ENCODE data around the gene WASHC4.
"Not testable (repeated sequence)": the region's sequence is repeated elsewhere in the genome, so short reads cannot be mapped to it uniquely, and the experiment has no call there.

WASHC4 gene

DNA sequence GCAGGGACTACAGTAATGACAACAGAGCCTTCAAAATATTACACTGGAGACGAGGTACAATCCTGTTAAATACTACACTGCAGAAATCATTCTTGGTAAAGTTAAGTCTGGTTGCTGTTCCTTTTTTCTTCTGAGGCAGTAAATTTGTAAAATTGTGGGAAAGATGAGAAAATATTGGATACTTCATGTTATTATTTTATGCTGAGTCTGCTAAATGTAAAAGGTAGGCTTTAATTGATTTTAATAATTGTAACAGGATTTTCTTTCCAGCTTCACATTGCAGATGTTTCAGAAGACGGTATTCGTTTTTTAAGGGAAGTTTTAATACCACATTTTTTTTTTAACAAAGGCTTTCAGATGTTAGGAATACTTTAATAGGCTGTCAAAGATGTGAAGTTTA, 62.6 kb downstream of the WASHC4 start:
- no peak for DNase-seq

DNA sequence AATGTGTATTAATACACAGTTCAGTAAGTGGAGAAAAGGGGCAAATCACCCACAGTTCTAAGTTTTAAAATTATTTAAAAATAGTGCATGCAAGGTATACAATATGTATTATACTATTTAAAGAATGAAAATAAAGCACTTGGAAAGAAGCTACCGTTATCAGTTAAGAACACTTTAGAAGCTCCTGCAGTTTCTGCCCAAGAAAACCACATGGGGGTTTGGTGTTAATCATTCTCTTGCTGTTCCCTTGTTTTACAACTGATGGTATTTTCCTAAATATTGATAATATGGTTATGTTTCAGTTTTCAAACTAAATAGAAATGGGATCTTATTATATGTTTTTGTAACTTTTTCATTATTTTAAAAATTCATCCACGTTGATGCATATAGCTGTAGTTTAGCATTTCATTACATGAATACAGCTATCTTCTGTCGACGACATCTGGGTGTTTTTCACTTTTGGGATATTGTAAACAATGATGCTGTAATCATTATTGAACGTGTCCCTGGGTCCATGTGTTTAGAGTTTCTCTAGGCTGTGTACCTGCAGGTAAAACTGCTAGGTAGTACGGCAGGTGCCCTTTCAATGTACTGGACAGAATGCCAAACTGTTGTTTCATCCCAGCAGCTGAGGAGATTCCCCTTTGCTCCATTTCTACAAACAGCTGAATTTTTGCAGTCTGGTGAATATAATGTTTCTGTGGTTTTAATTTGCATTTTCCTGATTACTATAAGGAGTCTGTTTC, 64.3 kb downstream of the WASHC4 start:
- no peak for DNase-seq

DNA sequence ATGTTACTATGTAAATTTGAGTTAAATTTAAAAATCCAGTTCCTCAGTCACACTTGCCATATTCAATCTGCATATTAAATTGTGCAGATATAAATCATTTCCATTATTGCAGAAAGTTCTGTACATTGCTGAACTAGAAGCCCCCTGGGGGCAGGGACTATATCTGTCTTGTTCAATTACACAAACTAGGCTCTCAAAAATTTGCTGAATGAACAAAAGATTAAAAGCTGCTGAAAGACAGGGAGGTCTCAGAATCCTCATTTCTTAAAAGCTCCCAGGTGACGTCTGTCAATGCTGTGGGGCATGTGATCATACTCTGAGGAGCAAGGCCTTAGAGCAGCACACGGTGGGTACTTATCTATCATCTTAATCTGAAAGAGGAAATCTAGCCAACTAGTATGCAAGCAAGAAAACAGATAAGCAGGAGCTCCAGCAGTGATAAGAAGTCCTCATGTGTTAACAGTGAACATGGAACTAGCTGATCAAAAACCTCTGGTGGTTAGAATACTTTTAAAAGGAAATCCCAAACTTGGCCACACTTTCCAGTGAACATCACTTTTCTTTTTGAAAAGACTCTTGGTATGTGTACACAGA, 68.0 kb downstream of the WASHC4 start:
- DNase-seq: no peak

- no peak for DNase-seq
Measured at GRCh38 chr12:105177208-105177607, 69.7 kb downstream of the WASHC4 start.

DNA sequence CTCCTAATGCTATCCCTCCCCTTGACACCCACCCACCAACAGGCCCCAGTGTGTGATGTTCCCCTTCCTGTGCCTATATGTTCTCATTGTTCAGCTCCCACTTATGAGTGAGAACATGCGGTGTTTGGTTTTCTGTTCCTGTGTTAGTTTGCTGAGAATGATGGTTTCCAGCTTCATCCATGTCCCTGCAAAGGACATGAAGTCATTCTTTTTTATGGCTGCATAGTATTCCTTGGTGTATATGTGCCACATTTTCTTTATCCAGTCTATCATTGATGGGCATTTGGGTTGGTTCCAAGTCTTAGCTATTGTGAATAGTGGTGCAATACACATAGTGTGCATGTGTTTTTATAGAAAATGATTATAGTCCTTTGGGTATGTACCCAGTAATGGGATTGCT, 71.6 kb downstream of the WASHC4 start:
- DNase-seq: not testable (repeated sequence)

DNA sequence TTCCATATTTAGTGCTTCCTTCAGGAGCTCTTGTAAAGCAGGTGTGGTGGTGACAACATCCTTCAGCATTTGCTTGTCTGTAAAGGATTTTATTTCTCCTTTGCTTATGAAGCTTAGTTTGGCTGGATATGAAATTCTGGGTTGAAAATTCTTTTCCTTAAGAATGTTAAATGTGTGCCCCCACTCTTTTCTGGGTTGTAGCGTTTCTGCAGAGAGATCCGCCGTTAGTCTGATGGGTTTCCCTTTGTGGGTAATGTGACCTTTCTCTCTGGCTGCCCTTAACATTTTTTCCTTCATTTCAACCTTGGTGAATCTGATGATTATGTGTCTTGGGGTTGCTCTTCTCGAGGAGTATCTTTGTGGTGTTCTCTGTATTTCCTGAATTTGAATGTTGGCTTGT, 75.9 kb downstream of the WASHC4 start:
- not testable (repeated sequence) for DNase-seq

GRCh38 chr12:105183976-105184375, 76.4 kb downstream of the WASHC4 start:
- not testable (repeated sequence) for DNase-seq

DNA sequence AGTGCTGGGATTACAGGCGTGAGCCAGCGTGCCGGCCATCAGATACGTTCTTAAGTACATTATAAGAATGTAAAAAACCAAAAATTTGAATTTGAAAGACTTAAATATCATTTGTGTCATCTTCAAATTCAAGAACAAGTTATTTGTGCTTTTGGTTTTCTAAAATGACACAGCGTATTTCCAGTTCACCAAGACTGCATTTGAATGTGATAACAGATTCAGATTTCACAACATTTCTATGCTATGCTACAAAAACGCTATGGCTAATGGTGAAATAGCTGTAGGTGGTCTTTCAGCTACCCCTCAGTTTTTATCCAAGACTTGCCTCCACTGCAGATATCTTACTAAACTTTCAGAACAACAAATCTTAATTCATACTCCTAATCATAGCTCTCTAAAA, 81.8 kb downstream of the WASHC4 start:
- no peak for DNase-seq

DNA sequence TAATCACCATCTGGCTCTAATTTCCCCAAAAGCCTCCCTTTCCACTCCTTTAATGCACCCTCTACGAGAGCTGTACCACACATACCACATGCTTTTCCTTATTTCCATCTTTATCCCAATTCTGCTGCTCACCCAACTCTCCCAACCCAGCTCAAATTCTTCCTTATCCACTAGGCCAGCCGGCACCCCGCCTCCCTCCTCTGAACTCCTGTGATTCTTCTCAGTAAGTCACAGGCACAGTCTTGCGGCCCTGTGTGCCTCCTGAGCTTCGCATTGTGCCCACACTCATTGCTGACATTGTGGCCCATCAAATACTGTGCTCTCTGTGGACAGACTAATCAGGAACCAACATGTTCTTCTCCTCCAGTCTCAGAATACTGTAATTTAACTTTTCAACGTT, 83.0 kb downstream of the WASHC4 start:
- no peak for DNase-seq

GRCh38 chr12:105192624-105193225, 85.2 kb downstream of the WASHC4 start:
- DNase-seq: no peak

- DNase-seq: no peak
Measured at GRCh38 chr12:105194947-105195346, 87.4 kb downstream of the WASHC4 start.

- DNase-seq: no peak
Measured at GRCh38 chr12:105196090-105196489, 88.6 kb downstream of the WASHC4 start.

DNA sequence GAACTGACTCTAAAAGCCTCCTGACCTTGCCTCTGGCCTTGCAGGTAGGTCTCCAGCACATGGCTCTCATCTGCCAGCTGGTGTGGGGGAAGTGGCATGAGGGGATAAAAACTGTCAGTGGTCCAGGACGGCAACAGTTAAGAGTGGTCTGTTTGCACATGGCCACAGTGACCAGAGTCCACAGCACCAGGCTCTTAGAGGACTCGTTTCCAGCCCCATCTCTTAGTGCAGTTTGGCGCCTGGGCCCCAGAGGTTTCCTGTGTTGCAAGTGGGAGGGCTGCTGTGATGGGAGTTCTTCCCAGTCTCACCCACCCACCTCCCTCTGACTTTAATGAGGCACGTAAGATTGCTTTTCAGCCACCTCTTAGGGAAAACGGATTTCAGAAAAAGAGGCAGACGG, 91.4 kb downstream of the WASHC4 start:
- no peak for DNase-seq

DNA sequence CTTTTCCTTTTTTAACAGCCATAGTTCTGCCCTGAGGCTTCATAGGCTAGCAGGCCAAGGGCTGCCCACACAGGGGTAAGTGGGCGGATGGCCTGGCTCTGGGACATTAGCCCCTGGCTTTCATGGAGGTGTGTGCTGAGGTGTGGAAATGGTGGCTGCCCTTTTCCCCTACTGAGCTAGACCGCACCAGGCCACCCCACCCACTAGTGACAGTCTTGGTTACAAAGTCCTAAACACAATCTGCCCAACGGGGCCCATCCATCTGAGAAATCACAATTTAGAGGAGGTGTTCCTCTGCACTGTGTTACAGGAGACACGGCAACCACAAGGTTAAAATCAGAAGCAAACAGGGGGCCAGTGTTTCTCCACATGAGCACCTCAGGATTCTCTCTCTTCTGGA, 92.9 kb downstream of the WASHC4 start:
- DNase-seq: no peak

DNA sequence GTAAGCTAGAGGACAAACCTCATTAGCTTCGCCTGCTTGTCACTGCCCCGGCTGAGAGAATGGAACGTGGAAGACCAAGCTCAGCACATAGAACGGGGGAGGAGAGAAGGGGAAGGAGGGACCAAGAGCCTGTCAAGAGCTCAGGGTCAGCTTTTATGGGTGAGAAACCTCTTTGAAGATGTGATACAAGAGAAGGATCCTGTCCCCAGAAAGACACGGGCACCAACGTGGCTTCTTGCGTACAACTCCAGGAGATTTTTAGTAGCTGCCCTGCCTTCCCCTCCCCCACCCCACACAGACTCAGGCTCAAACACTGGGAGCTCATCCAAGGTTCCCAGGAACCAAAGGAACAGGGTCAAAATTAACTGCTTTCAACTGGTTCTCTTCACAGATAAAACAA, 93.8 kb downstream of the WASHC4 start:
- DNase-seq: no peak

DNA sequence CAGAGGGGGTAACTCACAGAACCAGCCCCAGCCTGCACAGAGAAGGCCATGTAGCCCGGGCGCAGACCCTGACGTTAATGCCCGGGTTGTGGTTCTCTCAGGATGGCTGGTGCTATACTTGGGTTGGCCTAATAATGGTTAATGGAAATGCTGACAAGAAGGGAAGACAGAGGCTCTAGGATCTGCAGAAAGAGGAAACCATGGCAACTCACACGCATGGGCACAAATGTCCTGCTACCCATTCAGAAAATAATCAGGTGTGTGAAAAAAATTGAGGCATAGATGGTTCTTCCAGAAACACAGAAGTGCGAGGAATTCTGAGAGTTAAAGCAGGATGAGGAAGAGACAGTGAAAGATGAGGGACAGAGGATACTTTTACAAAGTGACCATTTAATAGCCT, 94.7 kb downstream of the WASHC4 start:
- no peak for DNase-seq

DNA sequence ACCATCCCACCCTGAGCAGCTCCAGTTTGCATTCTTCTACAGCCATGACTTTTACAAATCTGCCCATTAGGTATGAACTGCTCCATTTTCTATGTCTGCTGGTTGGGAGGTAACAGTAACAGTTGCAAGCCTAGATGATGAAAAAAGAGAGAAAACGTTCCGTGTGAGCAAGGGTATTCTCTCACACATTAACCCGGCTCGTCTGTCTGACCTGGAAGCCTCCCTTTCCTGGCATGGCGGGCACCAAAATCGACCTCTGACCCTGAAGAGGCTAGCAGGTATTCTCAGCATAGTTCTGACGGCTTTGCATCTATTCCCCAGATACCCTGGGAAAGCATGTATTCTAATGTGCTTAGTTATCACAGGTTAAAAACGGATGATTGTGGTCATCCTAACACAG, 96.6 kb downstream of the WASHC4 start:
- DNase-seq: no peak

GRCh38 chr12:105204916-105205315, 97.4 kb downstream of the WASHC4 start:
- no peak for DNase-seq

DNA sequence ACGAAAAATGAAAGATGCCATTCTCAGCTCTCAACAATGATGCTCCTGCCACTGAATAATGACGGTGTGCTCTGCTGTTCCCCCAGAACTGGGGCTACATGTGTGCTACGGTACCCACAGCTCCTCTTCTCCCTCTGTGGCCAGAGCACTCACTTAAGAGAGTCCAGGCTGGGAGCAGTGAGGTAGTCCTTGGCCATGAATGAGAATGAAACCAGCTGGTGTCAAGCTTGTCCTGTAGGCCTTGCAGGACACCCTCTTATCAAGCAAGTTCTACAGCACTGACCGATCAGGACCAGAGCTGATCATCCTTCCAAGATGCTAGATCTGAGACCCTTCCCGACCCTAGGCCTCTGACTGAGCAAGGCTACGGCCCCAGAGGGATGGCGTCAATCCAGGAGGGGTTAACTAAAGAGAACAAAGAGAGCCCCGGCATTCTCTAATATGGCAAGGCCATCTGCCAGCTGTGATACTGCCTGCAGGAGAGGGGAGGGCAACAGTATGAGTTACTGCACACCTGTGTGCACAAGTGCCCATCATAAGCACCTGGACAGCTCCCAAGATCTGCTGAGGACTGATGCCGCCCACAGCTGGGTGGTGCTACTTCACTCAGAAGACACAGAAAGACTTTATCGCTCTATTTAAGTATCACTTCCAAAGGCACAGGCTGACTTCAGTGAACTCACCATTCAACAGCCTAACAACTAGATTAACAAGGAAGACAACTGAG, 98.0 kb downstream of the WASHC4 start:
- no peak for DNase-seq

DNA sequence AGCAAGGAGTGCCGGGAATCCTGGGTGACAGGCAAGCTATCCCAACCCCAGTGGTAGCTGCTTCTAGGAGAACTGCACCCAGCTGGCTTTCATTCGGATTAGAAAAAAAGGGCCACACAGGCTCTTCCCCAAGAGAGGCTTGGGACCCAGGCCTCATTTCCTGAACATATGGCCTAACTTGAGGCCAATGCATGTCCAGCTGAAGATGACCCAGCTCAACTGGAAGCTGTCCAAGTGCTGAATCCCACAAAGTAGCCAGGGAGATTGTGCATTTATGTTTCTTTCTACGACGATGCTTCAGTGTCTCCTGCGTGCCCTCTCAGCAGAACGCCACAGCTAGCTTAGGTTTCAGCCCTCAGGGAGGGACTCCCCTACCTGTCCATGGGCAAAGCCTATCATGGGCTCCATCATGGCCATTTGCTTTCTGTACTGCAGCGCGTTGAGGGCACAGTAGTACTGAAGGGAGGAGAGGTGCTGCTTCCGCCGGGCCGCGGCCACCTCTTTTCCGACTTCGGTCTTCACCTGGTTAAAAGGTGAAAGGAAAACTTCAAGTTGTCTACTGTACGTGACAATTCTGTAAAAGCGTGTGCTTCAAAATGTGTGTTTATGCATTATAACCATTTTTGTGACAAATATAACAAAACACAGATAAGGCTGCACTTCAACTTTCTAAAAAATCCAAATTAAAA, 99.3 kb downstream of the WASHC4 start:
- DNase-seq: no peak

DNA sequence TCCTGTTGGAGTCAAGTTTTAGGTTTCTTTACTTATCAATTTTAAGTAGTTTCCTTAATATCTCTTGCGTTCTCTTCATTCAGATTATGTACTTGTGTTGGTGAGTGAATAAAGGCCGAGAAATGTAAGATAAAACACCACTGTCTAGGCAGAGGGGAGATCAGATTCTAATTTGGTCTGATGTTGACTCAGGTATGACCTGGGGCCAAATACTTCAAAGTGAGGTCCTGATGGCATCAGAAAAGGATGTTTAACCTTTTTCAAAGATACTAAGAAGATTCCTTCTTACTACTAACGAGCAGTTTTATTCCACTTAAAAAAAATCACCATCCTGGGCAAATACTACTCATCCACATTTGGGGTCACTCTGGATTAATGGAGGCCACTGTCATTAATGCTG, 101.6 kb downstream of the WASHC4 start:
- DNase-seq: no peak

DNA sequence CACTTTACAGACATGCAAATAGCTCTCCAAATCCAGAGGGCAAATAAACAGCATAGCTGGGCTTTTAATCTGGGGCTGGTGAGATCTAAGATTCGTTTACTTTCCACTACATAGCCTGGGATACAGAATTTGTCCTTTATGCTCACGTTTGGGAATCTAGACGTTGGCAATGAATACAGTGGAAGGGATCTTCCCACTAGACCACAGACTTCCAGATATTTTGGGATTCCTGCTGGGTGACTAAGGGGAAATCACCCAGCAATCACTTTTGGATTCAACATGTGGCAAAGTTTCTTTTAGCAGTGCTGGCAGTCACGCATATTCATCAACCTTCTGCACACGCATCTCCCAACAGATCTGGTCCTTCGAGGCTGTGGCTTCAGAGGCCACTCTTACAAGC, 104.9 kb downstream of the WASHC4 start:
- DNase-seq: no peak

DNA sequence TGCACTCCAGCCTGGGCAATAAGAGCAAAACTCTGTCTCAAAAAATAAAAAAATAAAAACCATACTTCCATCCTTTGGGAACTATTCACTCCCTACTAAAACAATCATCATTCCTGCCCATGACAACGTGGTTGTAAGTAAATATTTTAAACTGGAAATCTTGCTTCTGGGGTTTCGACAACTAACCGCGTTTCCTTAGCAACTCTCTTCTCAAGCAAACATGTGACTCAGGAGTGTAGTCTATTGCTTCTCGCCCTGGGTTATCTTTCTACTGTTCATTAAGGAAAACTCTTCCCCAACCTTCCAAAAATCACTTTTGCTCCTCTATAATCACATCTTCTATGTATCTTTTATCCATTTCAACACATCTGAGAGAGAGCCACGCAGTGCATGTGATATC, 106.6 kb downstream of the WASHC4 start:
- DNase-seq: no peak
